Smooth muscle cell (in vitro differentiated cells): ENCODE data around the gene ZNF500. TPM values are rescaled to one million over a fixed set of nuclear protein-coding genes. Genes with fewer than 3 reads are reported as not detected.

Experiments used
- DNase-seq: peaks from one replicate; lab custom pipeline; 2025; ENCODE audit not compliant: unreplicated experiment; lab: John Stamatoyannopoulos, UW
- H2AFZ ChIP-seq: fragments of 200-600 bp; sonication (generic); 2 replicates; pipeline ENCODE4 v1.6.0; 2016; ENCODE audit warnings: antibody characterized with exemption, low read depth, mild to moderate bottlenecking
- H3F3A ChIP-seq: fragments of 200-600 bp; sonication (generic); 2 replicates; pipeline ENCODE4 v1.6.0; 2017; ENCODE audit warnings: antibody characterized with exemption, low read depth
- H3K27ac ChIP-seq: fragments of 200-600 bp; sonication (generic); 2 replicates; pipeline ENCODE4 v1.5.1; 2016; ENCODE audit warnings: low read depth, mild to moderate bottlenecking
- H3K27me3 ChIP-seq: fragments of 200-600 bp; sonication (generic); 2 replicates; pipeline ENCODE4 v1.6.1; 2016; ENCODE audit warnings: low read depth, mild to moderate bottlenecking
- H3K36me3 ChIP-seq: fragments of 200-600 bp; sonication (generic); 2 replicates; pipeline ENCODE4 v1.5.1; 2016; ENCODE audit warnings: low read depth
- H3K4me1 ChIP-seq: fragments of 200-600 bp; sonication (generic); 2 replicates; pipeline ENCODE4 v1.5.1; 2016; ENCODE audit warnings: low read depth
- H3K4me2 ChIP-seq: fragments of 200-600 bp; sonication (generic); 2 replicates; pipeline ENCODE4 v1.6.0; 2016; ENCODE audit warnings: mild to moderate bottlenecking
- H3K4me3 ChIP-seq: fragments of 200-600 bp; sonication (generic); 2 replicates; pipeline ENCODE4 v1.5.1; 2016; ENCODE audit warnings: mild to moderate bottlenecking
- H3K79me2 ChIP-seq: fragments of 200-600 bp; sonication (generic); 2 replicates; pipeline ENCODE4 v1.6.0; 2016; ENCODE audit warnings: low read depth, mild to moderate bottlenecking
- H3K9ac ChIP-seq: fragments of 200-600 bp; sonication (generic); 2 replicates; pipeline ENCODE4 v1.6.0; 2016; ENCODE audit warnings: low read depth
- H3K9me3 ChIP-seq: fragments of 200-600 bp; sonication (generic); replicated peaks from 2 replicates; pipeline ENCODE4 v1.5.1; 2016; ENCODE audit warnings: low read depth
- H4K20me1 ChIP-seq: fragments of 200-600 bp; sonication (generic); 2 replicates; pipeline ENCODE4 v1.6.0; 2016; ENCODE audit warnings: low read depth
- CTCF ChIP-seq: fragments of 200-600 bp; sonication (generic); IDR thresholded peaks from 2 replicates; pipeline ENCODE4 v1.5.1; 2017; ENCODE audit warnings: borderline replicate concordance, mild to moderate bottlenecking, antibody characterized with exemption; ENCODE audit not compliant: insufficient read depth, poor library complexity, severe bottlenecking
- WGBS: methylation state at CpG from one replicate; pipeline ENCODE4 v1.1.7; 2016; ENCODE audit warnings: low lambda C conversion rate; 5-methylcytosine and 5-hydroxymethylcytosine counted together
- polyA plus RNA-seq: library from polyadenylated mRNA; unstranded; fragments of >200 nt; fragmentation: Nextera tagmentation; extraction: Ambion mirVana; gene quantifications from 2 replicates; pipeline ENCODE4 v1.2.1, GENCODE V29; 2016
- total RNA-seq: library from RNA; depleted of rRNA; stranded (reverse); fragments of >200 nt; gene quantifications from 2 replicates; pipeline ENCODE4 v1.2.3, GENCODE V29; 2014

The ZNF500 gene
- total and polyA plus RNA-seq, 2 experiments from 2014 or later = 4.1 to 7.1 TPM

GRCh38 chr16:4749700-4750257 lies 17.2 kb downstream of the ZNF500 start:
- Histone ChIP-seq H3K79me2 (no peaks in the 10 kb centered on the region), H3K27me3 (no peaks in the 10 kb centered on the region), H3K27ac (no peak overlapping the region), H3K9ac (no peak overlapping the region), H3F3A (no peaks in the 10 kb centered on the region), H3K4me1 (no peaks in the 10 kb centered on the region), H3K4me2 (no peak overlapping the region), H3K36me3 (no peaks in the 10 kb centered on the region), H4K20me1 (peaks cover 7% of the 10 kb centered on the region), H3K4me3 (no peak overlapping the region), H2AFZ (no peak overlapping the region), H3K9me3 (no peaks in the 10 kb centered on the region)
- DNase-seq = no peak
- 94% methylated on average over 10 of the region's 10 CpGs for WGBS
- TF ChIP-seq CTCF = no peak

- H4K20me1 ChIP-seq = peaks cover 3% of the 10 kb centered on the region
- H3K4me3 ChIP-seq = no peak overlapping the region
- no peak overlapping the region for H3K27ac ChIP-seq
- H3K4me2 ChIP-seq = no peak overlapping the region
- no peak overlapping the region for H3K9ac ChIP-seq
- no peak overlapping the region for H2AFZ ChIP-seq
- no peaks in the 10 kb centered on the region for H3K36me3 ChIP-seq
- H3K4me1 ChIP-seq = no peaks in the 10 kb centered on the region
- no peaks in the 10 kb centered on the region for H3K9me3 ChIP-seq
- no peak for TF ChIP-seq CTCF
- DNase-seq = no peak
- no peaks in the 10 kb centered on the region for H3K79me2 ChIP-seq
- 94% methylated on average over 16 of the region's 16 CpGs for WGBS
- H3K27me3 ChIP-seq = no peaks in the 10 kb centered on the region
- H3F3A ChIP-seq = no peaks in the 10 kb centered on the region
Measured at GRCh38 chr16:4748682-4749411, 18.1 kb downstream of the ZNF500 start.

- H4K20me1 ChIP-seq = no peaks in the 10 kb centered on the region
- DNase-seq = no peak
- WGBS = 91% methylated on average over 14 of the region's 14 CpGs
Measured at GRCh38 chr16:4747906-4748681, 18.9 kb downstream of the ZNF500 start.

More at GRCh38 chr16:4747906-4748681, 18.9 kb downstream of the ZNF500 start:
- Histone ChIP-seq H3K4me1 (no peaks in the 10 kb centered on the region), H2AFZ (no peak overlapping the region), H3K36me3 (no peaks in the 10 kb centered on the region), H3F3A (no peaks in the 10 kb centered on the region), H3K79me2 (no peaks in the 10 kb centered on the region), H3K9ac (no peak overlapping the region), H3K9me3 (no peaks in the 10 kb centered on the region), H3K4me2 (no peak overlapping the region), H3K27ac (no peak overlapping the region), H3K4me3 (no peak overlapping the region), H3K27me3 (no peaks in the 10 kb centered on the region)
- no peak for TF ChIP-seq CTCF
